HG03520 (cell line): Measurements from ENCODE around the gene HSF2.
"Not testable (repeated sequence)": the region's sequence is repeated elsewhere in the genome, so short reads cannot be mapped to it uniquely, and the experiment has no call there.

Experiments
- ATAC-seq: cut with Tn5 transposase; IDR thresholded peaks from one replicate; pipeline ENCODE4 v1.9.1; 2021; ENCODE audit warnings: mild to moderate bottlenecking, moderate library complexity; ENCODE audit not compliant: unreplicated experiment

The HSF2 gene

GRCh38 chr6:122445274-122445673 is 45.8 kb downstream of the HSF2 start:
- no peak for ATAC-seq

- no peak for ATAC-seq
Measured at GRCh38 chr6:122449069-122449468, 49.6 kb downstream of the HSF2 start.

DNA sequence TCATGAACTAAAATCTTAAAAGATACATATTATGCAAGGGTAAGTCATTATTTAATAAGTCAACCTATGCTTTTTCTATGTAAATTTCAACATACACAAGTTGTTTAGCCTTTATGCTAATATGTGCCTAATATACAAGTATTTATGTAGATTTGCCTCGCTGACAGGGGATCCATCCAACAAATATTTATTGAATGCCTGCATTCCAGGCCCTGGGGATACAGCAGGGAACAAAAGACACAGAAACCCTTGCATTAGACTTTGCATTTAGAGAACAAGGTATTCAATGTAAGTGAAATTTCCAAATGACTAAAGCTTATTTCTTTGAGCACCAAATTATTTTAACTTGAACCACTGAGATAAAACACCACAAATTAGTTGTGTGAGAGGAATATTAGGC is 53.1 kb downstream of the HSF2 start:
- no peak for ATAC-seq

DNA sequence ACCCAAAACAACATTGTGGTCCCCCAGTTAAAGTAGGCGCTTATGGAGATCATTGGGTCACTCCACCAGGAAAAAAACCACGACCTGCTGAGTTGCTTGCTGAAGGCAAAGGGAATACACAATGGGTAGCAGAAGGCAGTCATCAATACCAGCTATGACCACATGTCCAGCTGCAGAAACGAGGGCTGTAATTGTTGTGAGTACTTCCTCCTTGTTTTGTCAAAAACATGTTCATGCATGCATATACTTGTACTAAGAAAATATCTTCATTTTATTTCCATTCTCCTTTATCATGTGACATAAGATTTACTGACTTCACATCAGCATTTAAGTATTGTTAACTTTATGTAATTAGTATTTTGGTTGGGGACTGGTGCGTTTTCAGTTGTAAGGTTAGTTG is 55.2 kb downstream of the HSF2 start:
- ATAC-seq: no peak

DNA sequence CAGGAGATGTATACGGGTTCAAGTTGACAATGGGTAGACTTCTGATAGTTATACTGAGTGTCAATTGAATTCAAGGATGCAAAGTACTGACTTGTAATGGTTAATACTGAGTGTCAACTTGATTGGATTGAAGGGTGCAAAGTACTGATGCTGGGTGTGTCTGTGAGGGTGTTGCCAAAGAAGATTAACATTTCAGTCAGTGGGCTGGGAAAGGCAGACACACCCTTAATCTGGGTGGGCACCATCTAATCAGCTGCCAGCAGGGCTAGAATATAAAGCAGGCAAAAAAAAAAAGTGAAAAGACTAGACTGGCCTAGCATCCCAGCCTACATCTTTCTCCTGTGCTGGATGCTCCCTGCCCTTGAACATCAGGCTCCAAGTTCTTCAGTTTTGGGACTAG is 55.7 kb downstream of the HSF2 start:
- not testable (repeated sequence) for ATAC-seq

DNA sequence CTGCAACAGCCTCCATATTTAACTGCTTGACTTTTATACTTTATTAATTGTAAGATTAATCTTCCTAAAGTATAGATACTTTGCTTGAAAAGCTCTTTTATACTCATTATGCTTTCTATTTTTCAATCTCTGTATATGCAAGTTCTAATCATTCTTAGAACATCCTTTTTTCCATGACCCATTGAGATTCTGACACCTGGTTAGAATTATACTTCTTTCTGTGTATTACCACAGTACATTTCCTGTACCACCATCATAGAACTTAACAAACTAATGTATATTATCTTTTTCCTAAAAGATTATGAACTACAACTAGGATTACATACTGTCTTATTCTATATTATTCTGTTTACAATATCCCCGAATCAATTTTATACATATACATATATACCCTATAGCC is 58.6 kb downstream of the HSF2 start:
- ATAC-seq: no peak

DNA sequence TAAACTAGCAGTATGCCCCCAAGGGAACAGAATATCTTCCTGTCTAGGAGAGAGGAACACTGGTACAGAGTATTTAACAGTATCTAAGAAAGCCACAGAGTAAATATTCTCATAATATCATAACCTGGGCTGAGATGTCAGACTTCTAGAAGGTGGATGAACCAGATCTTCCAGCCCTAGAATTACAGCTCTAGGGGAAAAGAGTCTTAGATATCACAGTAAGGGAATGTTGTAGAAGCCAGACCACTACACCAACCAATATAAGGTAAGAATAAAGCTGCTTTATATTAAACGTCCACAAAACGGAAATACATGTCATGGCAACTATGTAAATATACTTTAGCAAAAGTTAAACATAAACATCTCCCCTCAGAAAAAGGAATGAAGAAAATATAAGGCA is 59.8 kb downstream of the HSF2 start:
- ATAC-seq: no peak

GRCh38 chr6:122459865-122460416 is 60.5 kb downstream of the HSF2 start:
- not testable (repeated sequence) for ATAC-seq

- ATAC-seq: no peak
Measured at GRCh38 chr6:122461885-122462284, 62.4 kb downstream of the HSF2 start.

DNA sequence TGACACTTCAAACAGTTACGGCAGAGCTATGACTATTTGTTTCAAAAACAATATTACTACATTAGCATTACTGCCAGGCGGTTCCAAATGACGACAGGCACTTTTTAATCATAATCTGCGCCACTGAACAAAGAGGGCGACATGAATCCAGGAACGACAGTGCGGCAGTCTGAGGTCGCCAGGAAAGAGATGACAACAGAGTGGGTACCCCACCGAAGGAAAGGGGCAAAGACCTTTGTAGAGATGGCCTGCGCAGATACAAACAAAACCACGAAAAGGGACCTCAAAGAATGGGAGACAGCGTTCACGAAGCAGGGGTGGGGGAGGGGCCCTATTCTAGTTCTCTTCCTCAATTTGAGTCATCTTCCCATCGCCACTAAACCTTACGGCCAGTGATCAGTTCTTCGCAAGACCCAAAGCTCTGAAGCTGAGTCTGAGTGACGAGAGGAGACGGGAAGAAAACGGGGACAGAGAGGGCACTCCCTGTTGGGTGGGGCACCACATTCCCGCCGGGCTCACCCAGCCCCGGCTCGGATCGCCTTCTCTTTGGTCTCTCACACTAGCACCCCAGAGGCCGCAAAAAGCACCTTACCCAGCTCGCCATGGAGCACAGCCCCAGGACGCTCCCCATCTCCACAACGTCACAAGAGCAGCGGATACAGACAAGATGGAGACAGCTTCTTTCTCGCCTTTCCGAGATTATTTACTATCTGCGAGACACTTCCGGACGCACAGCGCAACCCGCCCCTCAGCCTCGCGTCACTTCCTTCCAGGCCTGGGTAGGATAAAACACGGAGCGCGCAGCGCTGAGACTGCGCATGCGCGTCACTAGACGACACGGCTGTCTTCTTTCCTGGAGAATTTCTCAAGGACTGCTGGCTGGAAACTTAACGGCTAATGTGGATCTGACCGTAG is 71.9 kb downstream of the HSF2 start, which contains the start of gene SERINC1:
Gene SERINC1 (minus strand): TSS at position 701 of the 915 bp plus-strand sequence. CDS start 70 bp downstream, at position 631.
- peak; percentile 99 for ATAC-seq

GRCh38 chr6:122472022-122472340 is 72.5 kb downstream of the HSF2 start:
- peak; percentile 52 for ATAC-seq

DNA sequence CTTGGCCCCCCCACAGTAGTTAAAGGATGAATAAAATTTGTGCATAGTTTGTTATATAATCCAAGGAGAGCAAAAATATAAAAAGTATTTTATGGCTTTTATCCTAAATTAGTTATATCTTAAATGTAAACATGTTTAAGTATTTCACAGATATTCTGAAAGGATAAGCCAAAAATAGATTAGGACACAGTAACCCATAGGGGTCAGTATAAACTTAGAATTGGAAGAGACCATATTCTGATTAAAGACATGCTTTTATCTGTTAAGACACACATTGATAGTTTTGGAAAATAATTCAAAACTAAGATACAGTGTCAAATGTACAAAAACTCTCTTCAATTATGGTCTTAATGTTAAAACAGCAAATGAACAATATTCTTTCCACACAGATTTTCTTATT is 76.7 kb downstream of the HSF2 start:
- no peak for ATAC-seq

DNA sequence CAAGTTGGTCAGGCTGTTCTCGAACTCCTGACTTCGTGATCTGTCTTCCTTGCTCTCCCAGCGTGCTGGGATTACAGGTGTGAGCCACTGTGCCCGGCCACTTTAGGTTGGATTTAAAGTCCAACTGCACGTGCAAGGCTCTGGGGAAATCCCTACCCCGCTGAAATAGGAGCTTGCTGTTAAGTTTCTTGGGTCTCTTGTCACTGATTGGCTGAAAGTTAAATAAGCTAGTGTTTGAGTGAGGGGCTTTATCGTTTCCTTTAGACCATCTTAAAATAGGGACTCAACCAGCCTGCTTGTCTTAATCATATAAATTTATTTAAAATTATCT is 83.3 kb downstream of the HSF2 start:
- ATAC-seq: no peak
